Thyroid gland (tissue), 4 donors: ENCODE data around the gene TRIM21. TPM values are rescaled to one million over a fixed set of nuclear protein-coding genes. Genes with fewer than 3 reads are reported as not detected.

ENCODE experiments used
- DNase-seq, 2 donors: peaks; one replicate each; pipeline ENCODE4 v3.0.0-alpha.2; 2019
- H3K27ac ChIP-seq, 3 donors: fragments of 200-600 bp; sonication (generic); 1 replicate in 2 of 3; 2 replicates in 1 of 3; pipeline ENCODE4 v1.5.1; 2016 to 2019; ENCODE audit warnings: mild to moderate bottlenecking in 1 of 3, moderate library complexity in 1 of 3
- H3K27me3 ChIP-seq: fragments of 200-600 bp; sonication (generic); one replicate; pipeline ENCODE4 v1.5.1; 2019
- H3K36me3 ChIP-seq, 2 donors: fragments of 200-600 bp; sonication (generic); one replicate each; pipeline ENCODE4 v1.5.1; 2016 to 2019
- H3K4me1 ChIP-seq, 2 donors: fragments of 200-600 bp; sonication (generic); one replicate each; pipeline ENCODE4 v1.5.1; 2017 to 2019
- H3K4me3 ChIP-seq, 3 donors: fragments of 200-600 bp; sonication (generic); replicated peaks in 1 of 3; 1 replicate in 2 of 3; 2 replicates in 1 of 3; pipeline ENCODE4 v1.5.1; 2016; ENCODE audit warnings: mild to moderate bottlenecking in 1 of 3
- H3K9me3 ChIP-seq: fragments of 200-600 bp; sonication (generic); one replicate; pipeline ENCODE4 v1.5.1; 2017
- POLR2A ChIP-seq, 2 donors: fragments of 450-650 bp; IDR thresholded peaks; one replicate each; pipeline ENCODE4 v1.6.1; 2017; ENCODE audit warnings: antibody characterized with exemption in 2 of 2, mild to moderate bottlenecking in 2 of 2, moderate library complexity in 1 of 2
- WGBS, 2 donors: methylation state at CpG; one replicate each; pipeline ENCODE4 v1.1.5; 2017; 5-methylcytosine and 5-hydroxymethylcytosine counted together
- intact Hi-C: fragments of 100-400 bp; cut with DNase I; formaldehyde crosslinking; loops from one replicate; pipeline ENCODE4 v1.15.1; 2023
- total RNA-seq, 4 donors: library from RNA; depleted of rRNA; stranded (reverse); fragments of >200 nt; gene quantifications; one replicate each; pipeline ENCODE4 v1.2.3, GENCODE V29; 2016
- TF ChIP-seq, protein P1 (sequence below), 6 experiments: fragments of 200-600 bp in 3 of 6; fragments of 450-650 bp in 3 of 6; sonication (generic) in 3 of 6; IDR thresholded peaks; one replicate each; pipeline ENCODE4 v1.5.1; 2016 to 2019; ENCODE audit warnings: antibody characterized with exemption in 6 of 6, mild to moderate bottlenecking in 2 of 6, inconsistent platforms in 1 of 6, moderate library complexity in 1 of 6

Gene TRIM21
- 10 to 100 TPM; 12.7 to 15.7 (median 13.0) TPM for total RNA-seq

DNA sequence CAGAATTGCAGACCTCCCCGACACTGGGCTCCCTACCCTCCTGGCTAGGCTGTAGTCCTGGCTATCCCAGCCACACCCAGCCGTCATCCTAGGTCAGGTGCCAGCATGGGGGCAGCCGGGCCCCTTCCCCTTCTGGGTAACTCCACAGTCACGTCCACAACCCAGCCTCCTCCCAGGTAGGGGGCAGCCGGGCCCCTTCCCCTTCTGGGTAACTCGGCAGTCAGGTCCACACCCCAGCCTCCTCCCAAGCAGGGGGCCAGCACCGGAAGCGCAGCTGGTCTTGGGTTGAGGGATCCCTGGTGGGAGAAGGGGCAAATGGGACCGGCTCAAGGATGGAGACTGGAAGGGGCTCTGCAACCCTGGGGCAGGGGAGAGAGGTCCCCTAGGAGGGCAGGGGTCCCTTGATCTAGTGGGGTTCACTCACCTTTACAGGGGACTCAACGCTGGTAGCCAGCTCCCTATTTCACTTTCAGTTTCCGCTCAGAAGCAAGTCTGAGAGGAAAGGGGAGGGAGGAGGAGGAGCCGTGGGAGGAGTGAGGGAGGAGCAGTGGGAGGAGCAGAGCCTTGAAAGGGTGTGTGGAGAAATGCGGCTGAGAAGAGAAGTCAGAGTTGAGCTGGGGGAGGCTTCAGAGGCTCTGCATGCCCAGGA, at the start of gene TRIM21:
Gene TRIM21, minus strand, starts transcription at position 494 of the 649 bp plus-strand sequence. CDS start 3,293 bp downstream, outside the sequence.
- H3K36me3 ChIP-seq = peaks cover 9 to 15% of the 10 kb centered on the region in 2 donors
- no peaks in the 10 kb centered on the region for H3K27me3 ChIP-seq
- H3K27ac ChIP-seq = peak within 1 kb of the TSS; percentile 60 to 83 (median 73)
- H3K4me1 ChIP-seq = peaks cover 5 to 7% of the 10 kb centered on the region in 2 donors
- intact Hi-C loops = no loop called here
- TF ChIP-seq, protein P1, sequence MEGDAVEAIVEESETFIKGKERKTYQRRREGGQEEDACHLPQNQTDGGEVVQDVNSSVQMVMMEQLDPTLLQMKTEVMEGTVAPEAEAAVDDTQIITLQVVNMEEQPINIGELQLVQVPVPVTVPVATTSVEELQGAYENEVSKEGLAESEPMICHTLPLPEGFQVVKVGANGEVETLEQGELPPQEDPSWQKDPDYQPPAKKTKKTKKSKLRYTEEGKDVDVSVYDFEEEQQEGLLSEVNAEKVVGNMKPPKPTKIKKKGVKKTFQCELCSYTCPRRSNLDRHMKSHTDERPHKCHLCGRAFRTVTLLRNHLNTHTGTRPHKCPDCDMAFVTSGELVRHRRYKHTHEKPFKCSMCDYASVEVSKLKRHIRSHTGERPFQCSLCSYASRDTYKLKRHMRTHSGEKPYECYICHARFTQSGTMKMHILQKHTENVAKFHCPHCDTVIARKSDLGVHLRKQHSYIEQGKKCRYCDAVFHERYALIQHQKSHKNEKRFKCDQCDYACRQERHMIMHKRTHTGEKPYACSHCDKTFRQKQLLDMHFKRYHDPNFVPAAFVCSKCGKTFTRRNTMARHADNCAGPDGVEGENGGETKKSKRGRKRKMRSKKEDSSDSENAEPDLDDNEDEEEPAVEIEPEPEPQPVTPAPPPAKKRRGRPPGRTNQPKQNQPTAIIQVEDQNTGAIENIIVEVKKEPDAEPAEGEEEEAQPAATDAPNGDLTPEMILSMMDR (IDR thresholded peaks at IDR 0.05) = no peak
- TF ChIP-seq POLR2A (IDR thresholded peaks at IDR 0.05) = peak in 1 of 2 donors; percentile 70
- 0% methylated on average over 10 to 11 of the region's 13 CpGs for WGBS, 2 donors
- no peaks in the 10 kb centered on the region for H3K9me3 ChIP-seq
- peak; percentile 83 to 88 for DNase-seq
- H3K4me3 ChIP-seq = peak within 1 kb of the TSS; percentile 99 to 100 (median 99)

GRCh38 chr11:4441515-4441914, 48.0 kb upstream of the TRIM21 start:
- WGBS, 2 donors = 94 to 96% methylated on average over 3 of the region's 3 CpGs
- no peak overlapping the region for H3K27ac ChIP-seq
- intact Hi-C loops = no loop called here
- no peaks in the 10 kb centered on the region for H3K36me3 ChIP-seq
- H3K4me3 ChIP-seq = no peak overlapping the region
- TF ChIP-seq, protein P1 (IDR thresholded peaks at IDR 0.05) = no peak
- no peak for TF ChIP-seq POLR2A (IDR thresholded peaks at IDR 0.05)
- H3K4me1 ChIP-seq = no peaks in the 10 kb centered on the region
- DNase-seq = no peak
- no peaks in the 10 kb centered on the region for H3K27me3 ChIP-seq
- H3K9me3 ChIP-seq = no peaks in the 10 kb centered on the region

DNA sequence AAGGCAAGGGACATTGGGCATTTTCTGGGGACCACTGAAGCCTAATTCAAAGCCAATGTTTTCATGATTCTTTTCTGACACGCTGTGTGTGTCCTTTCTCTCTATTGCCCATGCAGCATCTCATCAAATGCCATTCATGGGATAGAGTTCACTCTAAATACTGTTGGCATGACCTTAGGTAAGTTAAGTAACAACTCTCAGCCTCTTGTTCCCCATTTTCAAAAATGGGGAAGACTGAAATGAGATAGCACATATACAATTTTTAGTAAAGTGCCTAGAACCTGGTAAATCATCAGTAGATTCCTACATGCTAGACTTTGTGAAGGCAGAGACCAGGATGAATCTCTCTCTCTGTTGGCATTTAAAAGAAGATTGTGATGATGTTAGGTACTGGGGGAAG, 42.9 kb upstream of the TRIM21 start:
- H3K9me3 ChIP-seq = no peaks in the 10 kb centered on the region
- no peak for TF ChIP-seq POLR2A (IDR thresholded peaks at IDR 0.05)
- TF ChIP-seq, protein P1 (IDR thresholded peaks at IDR 0.05) = no peak
- H3K4me1 ChIP-seq = no peaks in the 10 kb centered on the region
- no peak overlapping the region for H3K4me3 ChIP-seq
- H3K27me3 ChIP-seq = no peaks in the 10 kb centered on the region
- no peaks in the 10 kb centered on the region for H3K36me3 ChIP-seq
- WGBS, 2 donors = 81 to 89% methylated on average over 1 of the region's 1 CpG
- intact Hi-C loops = no loop called here
- H3K27ac ChIP-seq = no peak overlapping the region
- no peak for DNase-seq

DNA sequence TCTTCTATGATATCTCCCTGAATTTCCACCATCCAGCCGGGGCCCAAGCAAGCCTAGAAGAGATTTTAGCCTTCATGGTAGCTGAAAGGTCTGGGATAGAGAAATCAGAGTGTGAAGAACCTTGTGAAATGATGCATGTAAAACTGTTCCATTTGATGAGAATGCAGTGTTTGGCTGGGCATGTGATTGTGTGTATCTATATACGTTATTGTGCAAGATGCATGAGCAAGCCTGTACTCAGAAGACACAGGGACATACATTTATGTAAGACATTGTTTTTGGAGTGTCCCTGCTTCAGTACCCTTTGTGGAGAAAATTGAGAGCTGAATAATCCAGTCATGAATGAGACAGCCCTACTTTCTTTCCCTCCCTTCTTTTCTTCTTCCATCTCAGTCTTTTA, 40.4 kb upstream of the TRIM21 start:
- intact Hi-C loops = no loop called here
- no peak for DNase-seq
- no peaks in the 10 kb centered on the region for H3K9me3 ChIP-seq
- H3K4me3 ChIP-seq = no peak overlapping the region
- no peak overlapping the region for H3K27ac ChIP-seq
- TF ChIP-seq, protein P1 (IDR thresholded peaks at IDR 0.05) = no peak
- no peak for TF ChIP-seq POLR2A (IDR thresholded peaks at IDR 0.05)
- H3K36me3 ChIP-seq = no peaks in the 10 kb centered on the region
- H3K27me3 ChIP-seq = no peaks in the 10 kb centered on the region
- H3K4me1 ChIP-seq = no peaks in the 10 kb centered on the region
- 73 to 74% methylated on average over 2 of the region's 2 CpGs for WGBS, 2 donors

DNA sequence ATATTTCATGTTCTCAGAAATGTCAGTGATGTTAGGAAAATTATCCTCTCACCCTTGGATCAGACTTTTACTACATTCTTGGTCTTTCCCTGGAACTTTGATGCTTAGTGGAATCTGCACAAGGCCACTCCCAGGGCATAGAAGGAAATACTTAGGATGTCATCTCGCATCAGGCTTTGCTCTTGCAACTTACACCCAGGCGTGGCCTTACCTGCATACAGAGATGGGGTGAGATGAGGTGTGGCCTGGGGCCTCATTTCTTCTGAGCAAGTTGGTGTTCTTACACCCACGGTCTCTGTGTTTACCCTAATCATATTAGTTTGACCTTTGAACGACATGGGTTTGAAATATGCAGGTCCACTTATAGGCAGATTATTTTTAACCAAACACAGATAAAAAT, 36.5 kb upstream of the TRIM21 start:
- intact Hi-C loops = no loop called here
- Histone ChIP-seq H3K36me3 (no peaks in the 10 kb centered on the region), H3K4me1 (no peaks in the 10 kb centered on the region), H3K4me3 (no peak overlapping the region), H3K27me3 (no peaks in the 10 kb centered on the region), H3K27ac (no peak overlapping the region), H3K9me3 (no peaks in the 10 kb centered on the region)
- WGBS, 2 donors = 79 to 85% methylated on average over 4 of the region's 4 CpGs
- DNase-seq = no peak
- no peak for TF ChIP-seq POLR2A (IDR thresholded peaks at IDR 0.05)
- TF ChIP-seq, protein P1 (IDR thresholded peaks at IDR 0.05) = no peak
